GM21423 (cell line): Measurements from ENCODE around the gene ROS1.
"Not testable (repeated sequence)": the region's sequence is repeated elsewhere in the genome, so short reads cannot be mapped to it uniquely, and the experiment has no call there.

ENCODE experiments used
- ATAC-seq: cut with Tn5 transposase; IDR thresholded peaks from one replicate; pipeline ENCODE4 v1.9.1; 2021; ENCODE audit warnings: mild to moderate bottlenecking, moderate library complexity; ENCODE audit not compliant: unreplicated experiment

ROS1 gene

GRCh38 chr6:117268924-117269323 lies 156.8 kb downstream of the ROS1 start:
- ATAC-seq: no peak

- ATAC-seq: no peak
Measured at GRCh38 chr6:117267766-117268534, 157.8 kb downstream of the ROS1 start.

GRCh38 chr6:117267054-117267347 lies 158.7 kb downstream of the ROS1 start:
- ATAC-seq: no peak

GRCh38 chr6:117266257-117267053 lies 159.3 kb downstream of the ROS1 start:
- ATAC-seq: no peak

- peak; percentile 15 for ATAC-seq
Measured at GRCh38 chr6:117265410-117266256, 160.1 kb downstream of the ROS1 start, which contains the start of gene VGLL2. Gene VGLL2, plus strand, starts transcription at chr6:117265558. Its CDS starts 206 bp downstream, at chr6:117265764.

- peak; percentile 80 for ATAC-seq
Measured at GRCh38 chr6:117264692-117265409, 160.9 kb downstream of the ROS1 start.

GRCh38 chr6:117264369-117264691 lies 161.4 kb downstream of the ROS1 start:
- no peak for ATAC-seq

- no peak for ATAC-seq
Measured at GRCh38 chr6:117263353-117263927, 162.3 kb downstream of the ROS1 start.

GRCh38 chr6:117262799-117263198 lies 162.9 kb downstream of the ROS1 start:
- ATAC-seq: no peak

- no peak for ATAC-seq
Measured at GRCh38 chr6:117253785-117254184, 172.0 kb downstream of the ROS1 start.

GRCh38 chr6:117244979-117245378 lies 180.8 kb downstream of the ROS1 start:
- ATAC-seq: not testable (repeated sequence)

GRCh38 chr6:117244571-117244970 lies 181.2 kb downstream of the ROS1 start:
- not testable (repeated sequence) for ATAC-seq
